Mesendoderm (in vitro differentiated cells): ENCODE data around the gene TTYH1.
"Not testable (repeated sequence)": the region's sequence is repeated elsewhere in the genome, so short reads cannot be mapped to it uniquely, and the experiment has no call there.

Source experiments
- DNase-seq: peaks from one replicate; pipeline ENCODE4 v3.0.0; 2013
- H2AK5ac ChIP-seq: 2 replicates; pipeline ENCODE4 v1.6.1; 2013; ENCODE audit warnings: low read length, inconsistent platforms
- H2BK120ac ChIP-seq: 2 replicates; pipeline ENCODE4 v1.6.1; 2013; ENCODE audit warnings: low read depth, mild to moderate bottlenecking, low read length, moderate library complexity, mixed read lengths
- H2BK15ac ChIP-seq: replicated peaks from 2 replicates; pipeline ENCODE4 v1.6.1; 2013; ENCODE audit warnings: low read depth, mild to moderate bottlenecking, moderate library complexity
- H2BK5ac ChIP-seq: 2 replicates; pipeline ENCODE4 v1.6.1; 2013; ENCODE audit warnings: low read length, inconsistent platforms
- H3K18ac ChIP-seq: 2 replicates; pipeline ENCODE4 v1.6.1; 2013; ENCODE audit warnings: mild to moderate bottlenecking, low read length, mixed read lengths
- H3K23ac ChIP-seq: one replicate; pipeline ENCODE4 v1.6.1; 2013; ENCODE audit warnings: low read length
- H3K27ac ChIP-seq: 2 replicates; pipeline ENCODE4 v1.5.1; 2013; ENCODE audit warnings: low read depth, mild to moderate bottlenecking, inconsistent platforms, low read length, moderate library complexity
- H3K27me3 ChIP-seq: 2 replicates; pipeline ENCODE4 v1.6.1; 2013; ENCODE audit warnings: low read length, control low read depth, mild to moderate bottlenecking, inconsistent platforms; ENCODE audit not compliant: insufficient read depth, poor library complexity
- H3K36me3 ChIP-seq: 2 replicates; pipeline ENCODE4 v1.6.1; 2013; ENCODE audit warnings: low read length, inconsistent platforms; ENCODE audit not compliant: control insufficient read depth, insufficient read depth
- H3K4ac ChIP-seq: one replicate; pipeline ENCODE4 v1.6.1; 2013; ENCODE audit warnings: low read depth, mild to moderate bottlenecking, low read length, moderate library complexity
- H3K4me1 ChIP-seq: 2 replicates; pipeline ENCODE4 v1.6.1; 2013; ENCODE audit warnings: low read depth, low read length, inconsistent platforms; ENCODE audit not compliant: control insufficient read depth
- H3K4me2 ChIP-seq: 2 replicates; pipeline ENCODE4 v1.6.1; 2013; ENCODE audit warnings: low read length
- H3K4me3 ChIP-seq: 2 replicates; pipeline ENCODE4 v1.5.1; 2013; ENCODE audit warnings: mild to moderate bottlenecking, low read length
- H3K56ac ChIP-seq: one replicate; pipeline ENCODE4 v1.6.1; 2013; ENCODE audit warnings: low read length
- H3K79me1 ChIP-seq: 2 replicates; pipeline ENCODE4 v1.6.1; 2013; ENCODE audit warnings: low read length, inconsistent platforms
- H3K79me2 ChIP-seq: 2 replicates; pipeline ENCODE4 v1.6.1; 2013; ENCODE audit warnings: mild to moderate bottlenecking, low read length; ENCODE audit not compliant: control insufficient read depth, insufficient read depth
- H3K9ac ChIP-seq: 2 replicates; pipeline ENCODE4 v1.6.1; 2013; ENCODE audit warnings: low read length, inconsistent platforms
- H4K5ac ChIP-seq: one replicate; pipeline ENCODE4 v1.6.1; 2013; ENCODE audit warnings: low read length
- H4K8ac ChIP-seq: one replicate; pipeline ENCODE4 v1.6.1; 2013; ENCODE audit warnings: low read depth, mild to moderate bottlenecking, control low read depth, low read length, moderate library complexity
- WGBS: extraction: QIAGEN DNeasy Blood & Tissue Kit; methylation state at CpG from one replicate; pipeline ENCODE4 v1.1.7; 2013; ENCODE audit warnings: low lambda C conversion rate, missing lambda C conversion rate; ENCODE audit not compliant: insufficient coverage; ENCODE audit errors: extremely low coverage; 5-methylcytosine and 5-hydroxymethylcytosine counted together

TTYH1 gene

DNA sequence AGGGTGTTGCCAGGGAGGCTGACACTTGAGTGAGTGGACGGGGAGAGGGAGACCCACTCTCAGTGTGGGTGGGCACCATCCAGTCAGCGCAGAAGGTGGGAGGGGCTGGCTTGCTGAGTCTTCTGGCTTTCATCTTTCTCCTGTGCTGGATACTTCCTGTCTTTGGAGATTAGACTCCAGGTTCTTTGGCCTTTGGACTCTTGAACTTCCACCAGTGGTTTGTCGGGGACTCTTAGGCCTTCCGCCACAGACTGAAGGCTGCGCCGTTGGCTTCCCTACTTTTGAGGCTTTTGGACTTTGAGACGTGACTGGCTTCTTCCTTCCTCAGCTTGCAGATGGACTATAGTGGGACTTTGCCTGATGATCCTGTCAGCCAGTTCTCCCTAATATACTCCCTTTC lies 29.5 kb downstream of the TTYH1 start:
- Histone ChIP-seq H3K36me3 (peaks cover 2% of the 10 kb centered on the region), H2BK5ac (no peak overlapping the region), H2BK120ac (no peak overlapping the region), H3K18ac (no peak overlapping the region), H4K5ac (no peak overlapping the region), H2AK5ac (no peak overlapping the region), H4K8ac (no peak overlapping the region), H3K4ac (no peak overlapping the region), H2BK15ac (no peak overlapping the region), H3K9ac (no peak overlapping the region), H3K56ac (no peak overlapping the region), H3K23ac (no peak overlapping the region), H3K4me1 (no peaks in the 10 kb centered on the region), H3K4me3 (no peak overlapping the region), H3K4me2 (no peak overlapping the region), H3K79me1 (peaks cover 3% of the 10 kb centered on the region), H3K27me3 (no peaks in the 10 kb centered on the region), H3K27ac (no peak overlapping the region), H3K79me2 (peaks cover 11% of the 10 kb centered on the region)
- no peak for DNase-seq
- WGBS = no CpG with 5 or more reads among the region's 7 CpGs

DNA sequence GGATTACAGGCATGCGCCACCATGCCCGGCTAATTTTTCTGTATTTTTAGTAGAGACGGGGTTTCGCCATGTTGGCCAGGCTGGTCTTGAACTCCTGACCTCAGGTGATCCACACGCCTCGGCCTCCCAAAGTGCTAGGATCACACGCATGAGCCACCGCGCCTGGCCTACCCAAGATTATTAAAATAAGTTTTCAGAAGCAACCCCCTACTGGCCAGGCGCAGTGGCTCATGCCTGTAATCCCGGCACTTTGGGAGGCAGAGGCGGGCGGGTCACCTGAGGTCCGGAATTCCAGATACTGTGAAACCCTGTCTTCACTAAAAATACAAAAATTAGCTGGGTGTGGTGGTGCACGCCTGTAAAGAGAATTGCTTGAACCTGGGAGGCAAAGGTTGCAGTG lies 31.1 kb downstream of the TTYH1 start:
- H4K5ac ChIP-seq, H3K36me3 ChIP-seq, H3K4me1 ChIP-seq, H4K8ac ChIP-seq, H3K4me3 ChIP-seq, H2BK5ac ChIP-seq, H2AK5ac ChIP-seq, H2BK15ac ChIP-seq, H2BK120ac ChIP-seq, H3K27ac ChIP-seq, H3K27me3 ChIP-seq, H3K4ac ChIP-seq, H3K23ac ChIP-seq, H3K56ac ChIP-seq, H3K18ac ChIP-seq, H3K9ac ChIP-seq, DNase-seq, H3K79me1 ChIP-seq, H3K4me2 ChIP-seq: not testable (repeated sequence)
- peaks cover 27% of the 10 kb centered on the region for H3K79me2 ChIP-seq
- WGBS = no CpG with 5 or more reads among the region's 15 CpGs

DNA sequence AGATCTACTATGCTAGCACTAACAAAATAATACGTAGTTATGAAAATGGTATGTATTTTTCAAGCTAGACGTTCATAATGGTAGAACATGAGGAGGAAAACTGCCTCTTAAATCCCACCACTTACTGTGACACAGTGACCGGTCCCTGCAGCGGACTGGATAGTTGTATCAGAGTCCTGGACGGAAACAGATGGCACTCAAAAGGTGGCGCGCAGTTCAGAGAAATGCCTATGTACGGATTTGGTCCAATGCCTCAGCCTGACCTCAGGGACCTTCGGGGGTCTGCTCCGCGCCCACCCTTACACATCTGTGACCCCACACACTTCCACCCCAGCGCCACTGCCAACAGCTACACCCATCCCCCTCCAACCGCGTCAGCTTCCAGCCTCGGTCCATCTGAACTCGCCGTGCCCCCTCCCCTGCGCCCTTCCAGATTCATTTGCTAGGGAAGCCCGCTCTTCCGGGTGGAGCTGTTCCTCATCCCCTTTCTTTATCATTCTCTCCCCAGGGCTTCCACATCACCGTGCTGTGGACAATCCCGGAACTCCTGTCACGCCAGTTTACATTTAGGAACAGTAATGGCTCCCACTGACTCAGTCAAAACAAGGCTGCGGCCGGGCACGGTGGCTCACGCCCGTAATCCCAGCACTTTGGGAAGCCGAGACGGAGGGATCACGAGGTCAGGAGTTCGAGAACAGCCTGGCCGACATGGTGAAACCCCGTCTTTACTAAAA lies 32.9 kb downstream of the TTYH1 start:
- Histone ChIP-seq H2AK5ac (no peak overlapping the region), H3K4me1 (no peaks in the 10 kb centered on the region), H3K23ac (no peak overlapping the region), H3K4me3 (peak overlapping the region; percentile 95), H4K8ac (no peak overlapping the region), H3K79me1 (peaks cover 23% of the 10 kb centered on the region), H3K4ac (peak overlapping the region; percentile 47), H2BK15ac (no peak overlapping the region), H3K9ac (peak overlapping the region; percentile 96), H4K5ac (no peak overlapping the region), H3K27ac (no peak overlapping the region), H2BK120ac (no peak overlapping the region), H3K79me2 (peaks cover 42% of the 10 kb centered on the region), H3K4me2 (peak overlapping the region; percentile 94), H3K18ac (no peak overlapping the region), H3K36me3 (peaks cover 14% of the 10 kb centered on the region), H3K56ac (peak overlapping the region; percentile 96), H3K27me3 (no peaks in the 10 kb centered on the region), H2BK5ac (no peak overlapping the region)
- WGBS = no CpG with 5 or more reads among the region's 34 CpGs
- peak; percentile 82 for DNase-seq

DNA sequence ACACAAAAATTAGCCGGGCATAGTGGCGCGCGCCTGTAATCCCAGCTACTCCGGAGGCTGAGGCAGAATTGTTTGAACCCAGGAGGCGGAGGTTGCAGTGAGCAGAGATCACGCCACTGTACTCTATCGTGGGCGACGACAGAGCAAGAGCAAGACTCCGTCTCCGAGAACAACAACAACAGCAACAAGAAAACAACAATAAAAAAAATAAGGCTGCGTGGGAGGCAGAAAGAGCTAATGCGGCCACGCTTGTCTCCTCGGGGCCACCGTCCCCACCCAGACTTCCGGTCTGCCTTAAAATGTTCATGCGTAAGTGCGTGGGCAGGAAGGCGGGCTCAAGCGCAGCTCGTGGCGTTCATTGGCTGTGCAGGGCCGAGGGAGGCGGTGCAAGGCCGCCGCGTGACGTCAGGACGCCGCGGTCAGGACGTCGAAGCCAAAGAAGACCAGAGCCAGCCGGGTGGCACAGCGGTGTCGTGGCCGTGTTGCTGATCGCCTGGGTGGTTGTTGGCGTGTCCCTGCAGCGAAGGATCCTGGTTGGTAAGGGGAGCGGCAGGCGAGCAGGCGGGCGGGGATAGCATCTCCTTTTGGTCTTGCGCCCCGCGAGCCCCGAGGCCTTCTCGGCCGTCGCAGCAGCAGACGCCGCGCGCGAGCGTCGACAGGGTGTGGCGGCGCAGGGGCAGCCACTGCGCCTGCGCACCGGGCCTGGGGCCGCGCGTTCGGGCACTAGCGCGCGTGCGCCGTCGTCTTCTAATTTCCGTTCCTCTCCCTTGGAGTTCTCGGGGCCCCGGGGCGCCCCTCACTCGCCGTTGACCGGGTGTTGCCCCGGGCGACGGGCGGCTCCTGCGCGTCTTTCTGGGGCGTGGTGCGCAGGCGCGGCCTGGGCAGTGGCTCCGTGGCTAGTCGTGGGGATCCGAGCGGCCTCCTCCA lies 33.8 kb downstream of the TTYH1 start, which contains the start of gene LENG8:
Gene LENG8, plus strand, starts transcription at position 426 of the 927 bp plus-strand sequence. CDS start 2,146 bp downstream, outside the sequence.
- Histone ChIP-seq H3K9ac (peak within 1 kb of the TSS; percentile 96), H4K5ac (no peak within 1 kb of the TSS), H3K36me3 (peaks cover 22% of the 10 kb centered on the region), H3K27me3 (no peaks in the 10 kb centered on the region), H2BK120ac (no peak within 1 kb of the TSS), H3K4me2 (peak within 1 kb of the TSS; percentile 94), H3K18ac (no peak within 1 kb of the TSS), H3K79me2 (peaks cover 42% of the 10 kb centered on the region), H4K8ac (no peak within 1 kb of the TSS), H3K23ac (no peak within 1 kb of the TSS), H3K4me3 (peak within 1 kb of the TSS; percentile 95), H2BK5ac (peak within 1 kb of the TSS; percentile 41), H2BK15ac (no peak within 1 kb of the TSS), H3K56ac (peak within 1 kb of the TSS; percentile 96), H2AK5ac (no peak within 1 kb of the TSS), H3K27ac (peak within 1 kb of the TSS; percentile 71), H3K79me1 (peaks cover 29% of the 10 kb centered on the region), H3K4ac (peak within 1 kb of the TSS; percentile 95), H3K4me1 (no peaks in the 10 kb centered on the region)
- DNase-seq = peak; percentile 97
- no CpG with 5 or more reads among the region's 96 CpGs for WGBS

DNA sequence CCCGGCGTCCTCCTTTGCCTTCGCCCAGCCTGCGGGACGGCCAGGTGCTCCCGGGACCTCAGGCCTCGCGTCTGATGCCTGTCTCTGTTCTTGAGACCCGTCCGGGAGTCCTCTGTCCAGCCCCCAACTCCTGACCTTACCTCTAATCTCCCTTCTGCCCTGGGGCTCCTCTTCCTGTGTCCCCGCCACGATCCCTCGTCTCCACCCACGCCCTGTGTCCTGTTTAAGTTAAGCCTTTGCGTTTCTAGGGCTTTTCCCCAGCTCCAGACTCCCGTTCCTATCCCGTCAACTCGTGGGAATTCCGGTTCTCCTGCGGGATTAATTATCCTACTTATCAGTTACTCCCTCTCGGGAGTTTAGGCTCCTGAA lies 34.4 kb downstream of the TTYH1 start:
- Histone ChIP-seq H2BK120ac (no peak overlapping the region), H3K79me2 (peaks cover 42% of the 10 kb centered on the region), H2BK15ac (no peak overlapping the region), H4K5ac (no peak overlapping the region), H2AK5ac (no peak overlapping the region), H4K8ac (no peak overlapping the region), H3K36me3 (peaks cover 27% of the 10 kb centered on the region), H3K4me1 (no peaks in the 10 kb centered on the region), H3K27ac (peak overlapping the region; percentile 13), H2BK5ac (no peak overlapping the region), H3K18ac (no peak overlapping the region), H3K79me1 (peaks cover 30% of the 10 kb centered on the region), H3K4me2 (peak overlapping the region; percentile 58), H3K9ac (peak overlapping the region; percentile 79), H3K56ac (peak overlapping the region; percentile 92), H3K23ac (no peak overlapping the region), H3K4ac (peak overlapping the region; percentile 95), H3K27me3 (no peaks in the 10 kb centered on the region), H3K4me3 (peak overlapping the region; percentile 59)
- DNase-seq = no peak
- no CpG with 5 or more reads among the region's 21 CpGs for WGBS
